Frontal cortex (tissue), 4 donors: ENCODE data around the gene NLRP7. TPM values are rescaled to one million over a fixed set of nuclear protein-coding genes. Genes with fewer than 3 reads are reported as not detected.

Experiments used
- DNase-seq, 2 donors: peaks; one replicate each; pipeline ENCODE4 v3.0.0; 2012; ENCODE audit warnings: low spot score in 2 of 2
- FAIRE-seq: peaks from 2 replicates; lab custom pipeline; 2012; peaks lifted over from hg19 to GRCh38; lab: Jason Lieb, UNC
- small RNA-seq: library from RNA; depleted of rRNA; stranded (forward); fragments of <200 nt; gene quantifications from one replicate; pipeline ENCODE3, GENCODE V24; 2014
- total RNA-seq: library from RNA; depleted of rRNA; stranded (reverse); fragments of >200 nt; gene quantifications from one replicate; pipeline ENCODE4 v1.2.3, GENCODE V29; 2014
- donor health status: control.
- donor health status: control.
- donor health status: control.

Gene NLRP7
- total RNA-seq, 1 donor from 2014 or later: 0.82 TPM

DNA sequence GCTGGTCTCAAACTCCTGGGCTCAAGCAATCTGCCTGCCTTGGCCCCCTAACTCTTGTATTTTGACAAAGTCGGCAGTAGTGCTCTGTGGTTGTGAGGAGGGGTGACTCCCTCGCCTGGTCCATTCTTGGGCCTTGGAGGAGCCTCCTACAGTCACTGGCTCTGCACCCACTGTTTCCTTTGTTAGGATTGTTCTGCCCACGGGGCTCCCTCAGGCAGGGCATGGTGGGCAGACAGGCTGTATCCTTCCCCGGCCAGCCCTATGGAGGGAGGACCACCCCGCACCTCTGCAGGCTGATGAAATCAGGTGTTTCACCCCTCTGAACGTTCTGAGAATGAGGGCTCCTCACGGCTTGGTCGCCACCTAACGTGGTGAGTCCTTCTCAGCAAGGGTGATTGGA lies 64.1 kb downstream of the NLRP7 start:
- no peak for FAIRE-seq

DNA sequence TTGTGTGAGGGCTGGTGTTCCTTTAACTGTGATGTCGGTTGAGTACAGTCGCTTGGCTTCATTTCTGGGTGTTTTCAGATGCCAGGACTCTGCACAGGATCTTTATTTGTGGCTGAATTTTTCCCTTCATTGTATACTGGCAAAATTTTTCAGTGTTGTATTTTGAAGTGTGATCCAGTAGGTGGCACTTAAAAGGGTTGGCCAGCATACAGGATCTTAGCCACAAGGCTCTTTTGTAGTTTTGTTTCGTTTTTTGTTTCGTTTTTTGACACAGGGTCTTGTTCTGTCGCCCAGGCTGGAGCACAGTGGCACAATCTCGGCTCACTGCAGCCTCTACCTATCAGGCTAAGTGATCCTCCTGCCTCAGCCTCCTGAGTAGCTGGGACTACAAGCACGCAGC lies 64.6 kb downstream of the NLRP7 start:
- DNase-seq: no peak
- no peak for FAIRE-seq

More for the DNA sequence above, 64.1 kb downstream of the NLRP7 start:
- no peak for DNase-seq

DNA sequence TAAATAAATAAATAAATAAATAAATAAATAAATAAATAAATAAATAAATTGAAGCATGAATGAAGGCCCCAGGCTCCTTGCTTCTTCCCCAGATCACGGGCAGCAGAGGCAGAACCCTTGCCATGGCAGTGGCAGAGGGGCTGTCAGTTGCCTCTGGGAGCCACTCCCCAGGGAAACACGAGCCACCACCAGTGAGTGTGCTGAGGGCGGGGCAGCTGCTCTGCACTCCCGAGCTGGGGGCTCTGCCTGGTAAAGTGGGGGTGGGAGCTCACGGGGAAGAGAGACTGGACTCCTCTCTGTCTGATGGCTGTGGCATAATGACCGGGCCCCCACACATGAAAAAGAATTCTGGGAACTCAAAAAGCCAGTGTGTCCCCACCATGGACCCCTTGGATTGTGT lies 65.4 kb downstream of the NLRP7 start:
- FAIRE-seq (no peak), DNase-seq (no peak)

DNA sequence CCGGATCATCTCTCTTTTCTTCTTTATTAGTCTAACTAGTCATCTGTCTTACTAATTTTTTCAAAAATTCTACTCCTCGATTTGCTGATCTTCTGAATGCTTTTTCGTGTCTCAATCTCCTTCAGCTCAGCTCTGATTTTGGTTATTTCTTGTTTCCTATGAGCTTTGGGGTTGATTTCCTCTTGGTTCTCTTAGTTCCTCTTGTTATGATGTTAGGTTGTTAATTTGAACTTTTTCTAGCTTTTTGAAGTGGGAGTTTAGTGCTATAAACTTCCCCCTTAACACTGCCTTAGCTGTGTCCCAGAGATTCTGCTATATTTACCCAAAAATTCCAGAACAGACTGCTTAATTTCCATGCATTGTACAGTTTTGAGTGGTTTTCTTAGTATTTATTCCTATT lies 69.9 kb downstream of the NLRP7 start:
- DNase-seq (no peak), FAIRE-seq (no peak)

DNA sequence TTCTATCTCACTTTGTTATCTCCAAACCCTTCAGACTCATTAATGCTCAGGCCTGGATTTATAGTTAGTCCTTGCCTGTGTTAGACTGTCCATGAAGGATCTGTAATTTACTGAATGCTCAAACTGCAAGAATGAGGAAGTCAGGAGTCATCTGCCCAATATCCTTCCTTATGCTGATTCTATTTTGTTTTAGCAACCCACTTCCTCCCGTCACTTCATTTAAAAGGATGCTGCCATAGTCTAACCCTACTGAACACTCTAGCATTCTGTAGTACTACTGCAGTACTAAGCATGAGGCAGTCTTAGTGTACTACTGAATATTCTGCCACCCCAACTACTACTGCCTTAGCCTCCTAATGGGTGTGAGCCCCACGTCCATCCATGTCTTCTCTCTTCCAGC lies 71.8 kb downstream of the NLRP7 start:
- no peak for DNase-seq
- FAIRE-seq: no peak

DNA sequence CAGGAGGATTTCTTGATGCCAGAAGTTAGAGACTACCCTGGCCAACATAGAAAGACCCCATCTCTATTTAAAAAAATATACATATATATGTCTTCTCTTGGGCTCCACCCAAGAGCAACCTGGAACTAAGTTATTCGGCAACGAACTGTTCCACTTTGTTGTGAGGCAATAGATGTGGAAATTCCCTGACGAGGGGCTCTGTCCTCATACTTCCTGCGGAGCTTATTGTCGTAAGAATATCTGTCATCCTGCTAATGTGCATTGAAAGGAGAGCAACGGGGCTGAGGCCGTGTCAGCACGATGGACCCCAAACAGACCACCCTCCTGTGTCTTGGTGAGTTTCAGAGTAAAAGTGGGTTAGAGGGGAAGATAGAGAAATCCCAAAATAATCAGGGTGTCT lies 73.3 kb downstream of the NLRP7 start, which contains the start of gene FCAR:
FCAR (plus strand) TSS at position 246 of the 400 bp plus-strand sequence; CDS start at position 301, 55 bp downstream.
- no peak for DNase-seq
- FAIRE-seq: no peak

Small RNA genes within 50 kb of the gene (small RNA-seq; reads per million reads assigned to genes)
- gene AC011476.8: not detected

Other genes with a start within 250 kb of the NLRP7 start
- not detected for gene KIR3DL3, start 223.1 kb downstream of the NLRP7 start, total RNA-seq
- not detected for gene KIR2DL3, start 209.0 kb downstream of the NLRP7 start, total RNA-seq
- gene KIR2DL1, start 177.7 kb downstream of the NLRP7 start, total RNA-seq: not detected
- gene KIR2DL4, start 143.9 kb downstream of the NLRP7 start, total RNA-seq: not detected
- gene KIR3DL1, start 131.1 kb downstream of the NLRP7 start, total RNA-seq: not detected
- gene KIR2DS4, start 114.9 kb downstream of the NLRP7 start, total RNA-seq: not detected
- gene KIR3DL2, start 97.1 kb downstream of the NLRP7 start, total RNA-seq: not detected
- 0.41 TPM for gene FCAR, start 73.3 kb downstream of the NLRP7 start, total RNA-seq
- not detected for gene NCR1, start 41.4 kb downstream of the NLRP7 start, total RNA-seq
- gene NLRP2, start 18.8 kb upstream of the NLRP7 start, total RNA-seq: 13.5 TPM
- gene GP6, start 90.7 kb upstream of the NLRP7 start, total RNA-seq: under 0.01 TPM
- gene RDH13, start 115.6 kb upstream of the NLRP7 start, total RNA-seq: 14.3 TPM
- gene EPS8L1, start 128.3 kb upstream of the NLRP7 start, total RNA-seq: 2.9 TPM
- gene PPP1R12C, start 170.1 kb upstream of the NLRP7 start, total RNA-seq: 16.7 TPM
- gene TNNT1, start 201.7 kb upstream of the NLRP7 start, total RNA-seq: 2.4 TPM
- gene TNNI3, start 210.2 kb upstream of the NLRP7 start, total RNA-seq: 0.41 TPM
- gene DNAAF3, start 219.1 kb upstream of the NLRP7 start, total RNA-seq: not detected
- gene SYT5, start 232.8 kb upstream of the NLRP7 start, total RNA-seq: 33.0 TPM